DMS153 (cell line): ENCODE data around the gene LHFPL2.

ENCODE experiments used
- DNase-seq: peaks from one replicate; lab custom pipeline; 2025; lab: John Stamatoyannopoulos, UW

Gene LHFPL2

GRCh38 chr5:78544561-78545201, 103.9 kb downstream of the LHFPL2 start:
- DNase-seq = no peak

DNA sequence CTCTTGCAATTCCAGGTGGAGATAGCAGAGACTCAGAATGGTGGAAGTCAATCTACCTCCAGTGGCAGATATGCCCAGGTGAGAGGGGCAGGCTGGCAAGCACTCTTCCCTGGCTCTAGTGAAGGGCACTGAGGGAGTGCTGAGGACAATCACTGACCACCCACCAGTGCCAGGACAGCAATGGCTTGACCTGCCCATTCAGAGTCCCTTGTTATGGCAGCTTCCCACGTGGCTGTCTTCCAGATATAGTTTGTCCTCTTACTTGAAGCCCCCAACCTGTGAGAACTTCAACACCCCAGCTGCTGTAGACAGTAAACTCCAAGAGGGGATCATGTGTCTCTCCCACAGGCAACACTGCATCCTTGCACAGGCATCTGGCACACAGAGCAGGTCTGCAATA, 104.7 kb downstream of the LHFPL2 start:
- no peak for DNase-seq

- no peak for DNase-seq
Measured at GRCh38 chr5:78543292-78543691, 105.3 kb downstream of the LHFPL2 start.

DNA sequence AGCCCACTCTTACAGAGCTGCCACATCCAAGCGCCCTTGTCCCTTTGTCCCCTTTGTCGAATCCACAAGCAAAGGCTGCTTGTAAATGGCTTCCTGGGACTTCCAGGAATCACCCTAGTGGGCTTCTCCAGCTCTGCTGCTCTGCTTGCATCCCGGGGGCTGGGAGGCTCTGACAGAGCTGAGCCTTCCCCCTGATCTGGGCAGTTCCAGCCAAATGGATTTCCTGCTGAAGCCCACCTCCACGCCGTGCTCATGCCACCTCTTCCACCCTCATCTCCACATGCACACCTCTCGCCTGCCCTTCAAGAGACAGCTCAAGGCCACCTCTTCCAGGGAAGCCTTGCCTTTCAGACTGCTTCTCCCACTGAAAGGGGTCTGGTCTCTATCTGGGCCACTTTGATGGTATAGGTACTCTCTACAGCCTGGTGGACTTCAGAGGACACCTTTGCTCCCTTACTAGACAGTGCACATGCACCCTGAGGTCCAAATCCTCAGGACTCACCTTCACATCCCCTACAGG, 106.2 kb downstream of the LHFPL2 start:
- no peak for DNase-seq

DNA sequence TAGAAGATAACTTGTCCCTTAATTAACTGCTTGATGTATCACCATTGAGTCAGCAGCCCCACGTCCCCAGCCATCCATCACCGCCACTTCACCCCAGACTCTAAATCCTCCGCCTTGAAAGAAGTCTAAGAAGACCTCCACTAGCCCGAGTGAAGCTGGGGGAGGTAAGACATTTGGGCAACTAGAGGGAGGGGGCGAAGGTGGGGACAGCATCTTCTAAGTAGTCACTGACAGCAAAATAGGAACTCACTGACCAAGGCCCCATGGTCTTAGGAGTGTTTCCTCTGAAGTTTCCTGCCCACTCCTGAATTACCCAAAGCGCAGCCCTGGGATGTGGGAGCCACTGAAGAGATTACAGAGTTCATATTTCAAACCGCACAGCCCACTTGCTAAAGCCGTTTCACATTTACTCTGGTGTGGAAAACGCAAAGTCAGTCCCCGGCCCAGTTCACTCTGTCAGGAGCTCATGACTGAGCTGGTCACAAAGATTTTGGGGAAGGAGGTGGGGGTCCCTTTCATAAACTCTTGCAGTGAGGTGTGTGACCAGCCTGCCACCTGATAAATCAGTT, 107.4 kb downstream of the LHFPL2 start:
- no peak for DNase-seq

- no peak for DNase-seq
Measured at GRCh38 chr5:78540335-78541085, 108.1 kb downstream of the LHFPL2 start.

DNA sequence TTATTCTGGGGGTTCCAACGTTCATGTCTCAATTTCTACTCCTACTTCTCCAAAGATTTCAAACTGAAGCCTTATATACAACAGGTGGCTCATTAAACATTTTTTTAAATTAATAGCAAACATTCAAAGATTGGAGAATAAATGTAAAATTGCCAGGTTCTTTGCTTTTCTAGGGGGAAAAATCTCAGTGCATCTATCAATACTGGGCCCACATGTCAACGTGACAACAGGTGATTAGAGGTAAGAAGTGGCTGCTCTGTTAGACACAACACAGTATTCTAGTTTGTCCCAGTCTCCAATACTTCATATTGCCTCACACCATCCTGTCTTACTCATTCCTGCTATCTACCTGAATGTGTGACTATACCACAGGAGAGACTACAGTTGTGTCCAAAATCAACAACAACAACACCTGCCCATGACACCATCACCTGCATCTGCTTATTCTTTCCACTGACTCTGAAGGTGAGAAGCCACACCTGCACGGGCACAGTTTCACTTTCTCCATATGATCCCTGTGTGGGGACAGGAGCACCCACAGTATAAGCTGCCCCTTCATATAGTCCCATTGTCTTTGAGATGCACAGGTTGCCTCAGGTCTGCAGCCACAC, 110.2 kb downstream of the LHFPL2 start:
- DNase-seq = no peak

- no peak for DNase-seq
Measured at GRCh38 chr5:78537821-78538220, 110.8 kb downstream of the LHFPL2 start.

DNA sequence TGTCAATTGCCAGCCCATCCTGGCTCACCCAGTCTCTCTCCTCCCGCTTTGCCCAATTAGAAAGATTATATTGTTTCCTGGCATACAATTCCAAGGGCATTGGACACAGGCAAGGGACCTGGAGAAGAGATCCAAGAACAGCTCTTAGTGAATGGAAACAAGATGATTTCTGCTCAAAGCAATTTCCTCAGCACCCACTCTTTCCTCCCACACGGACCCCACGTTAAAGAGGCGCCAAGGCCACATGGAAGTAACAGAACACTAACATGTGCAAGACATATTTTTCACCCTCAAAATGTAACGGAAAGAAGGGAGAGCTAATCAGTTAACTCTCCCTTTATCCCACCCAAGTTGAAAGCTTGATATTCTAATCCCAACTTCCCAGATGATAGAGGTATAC, 111.2 kb downstream of the LHFPL2 start:
- no peak for DNase-seq

DNA sequence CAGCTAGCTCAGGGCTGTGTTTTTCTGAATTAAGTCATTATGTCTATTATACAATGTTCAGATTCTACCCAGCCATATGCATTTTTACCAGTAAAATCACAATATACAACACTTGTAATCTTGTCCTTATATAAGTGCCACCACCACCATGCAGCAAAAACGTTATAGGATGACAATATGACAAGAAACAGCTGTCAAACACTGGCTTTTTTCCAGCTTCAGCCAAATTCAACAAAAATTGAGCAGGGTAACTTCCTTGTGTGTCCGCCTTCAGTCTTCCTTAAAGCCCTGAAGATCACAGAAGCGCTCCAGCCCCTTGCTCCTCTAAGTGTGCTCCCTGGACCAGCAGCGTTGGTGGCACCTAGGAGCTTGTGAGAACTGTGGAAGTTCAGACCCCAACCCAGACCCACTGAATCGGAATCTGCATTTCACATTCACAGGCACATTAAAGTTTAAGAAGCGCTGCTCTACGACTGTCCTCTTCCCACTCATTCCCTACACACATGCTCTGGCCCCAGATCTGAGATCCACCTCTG, 111.8 kb downstream of the LHFPL2 start:
- no peak for DNase-seq

DNA sequence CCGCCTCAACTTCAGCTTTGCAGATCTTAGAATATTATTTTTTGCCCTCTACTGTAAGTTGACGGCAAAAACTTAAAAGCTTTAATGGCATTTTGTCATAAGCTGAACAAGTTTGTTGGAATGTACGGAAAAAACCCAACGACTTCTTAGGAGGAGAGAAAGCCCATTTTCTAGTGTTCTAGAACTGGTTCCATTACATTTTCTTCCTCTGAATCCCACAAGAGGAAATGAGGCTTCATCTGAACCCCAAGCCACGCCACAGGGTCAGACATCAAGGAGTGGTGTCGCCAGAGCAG, 113.7 kb downstream of the LHFPL2 start:
- no peak for DNase-seq

- no peak for DNase-seq
Measured at GRCh38 chr5:78534148-78534904, 114.2 kb downstream of the LHFPL2 start.

GRCh38 chr5:78533356-78533755, 115.2 kb downstream of the LHFPL2 start:
- no peak for DNase-seq

GRCh38 chr5:78530342-78531096, 118.1 kb downstream of the LHFPL2 start:
- DNase-seq = no peak

- no peak for DNase-seq
Measured at GRCh38 chr5:78527925-78528324, 120.6 kb downstream of the LHFPL2 start.

DNA sequence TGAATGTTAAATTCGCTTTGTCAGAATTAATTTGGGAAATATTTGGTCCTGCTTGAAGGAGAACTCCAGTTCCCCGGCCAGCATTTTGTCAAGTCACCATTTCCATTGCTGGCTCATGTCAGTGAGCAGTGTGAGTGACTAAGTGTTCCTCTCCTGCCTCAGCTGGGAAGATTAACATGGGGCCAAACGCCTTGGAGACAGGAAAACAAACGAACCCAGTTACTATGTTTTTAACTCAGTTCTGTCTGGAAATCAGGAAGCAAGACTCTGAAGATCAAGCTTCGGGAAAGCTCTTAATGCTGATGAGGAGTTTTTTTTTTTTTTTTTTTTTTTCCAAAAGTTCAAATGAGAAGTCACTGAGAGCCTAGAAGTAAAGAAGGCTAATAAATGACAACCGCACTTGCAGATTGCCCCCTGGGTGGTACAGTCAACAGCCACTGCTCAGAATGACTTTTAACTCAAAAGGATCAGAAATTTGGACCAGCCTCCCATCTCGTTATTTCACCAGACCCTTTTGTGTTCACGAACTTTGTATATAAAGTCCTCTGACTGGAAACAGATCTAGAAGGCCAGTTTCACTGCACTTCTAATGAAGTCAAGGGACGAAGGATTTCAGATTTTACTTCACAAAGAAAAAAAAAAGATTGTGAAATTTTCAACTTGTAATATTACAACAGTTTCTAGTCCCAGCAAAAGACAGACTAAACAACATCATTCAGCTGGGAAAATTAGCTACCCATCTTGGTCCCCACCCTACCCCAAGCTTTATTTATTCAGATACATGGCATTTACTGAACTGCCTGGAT, 121.3 kb downstream of the LHFPL2 start:
- DNase-seq = no peak

- DNase-seq = no peak
Measured at GRCh38 chr5:78526049-78526525, 122.5 kb downstream of the LHFPL2 start.

DNA sequence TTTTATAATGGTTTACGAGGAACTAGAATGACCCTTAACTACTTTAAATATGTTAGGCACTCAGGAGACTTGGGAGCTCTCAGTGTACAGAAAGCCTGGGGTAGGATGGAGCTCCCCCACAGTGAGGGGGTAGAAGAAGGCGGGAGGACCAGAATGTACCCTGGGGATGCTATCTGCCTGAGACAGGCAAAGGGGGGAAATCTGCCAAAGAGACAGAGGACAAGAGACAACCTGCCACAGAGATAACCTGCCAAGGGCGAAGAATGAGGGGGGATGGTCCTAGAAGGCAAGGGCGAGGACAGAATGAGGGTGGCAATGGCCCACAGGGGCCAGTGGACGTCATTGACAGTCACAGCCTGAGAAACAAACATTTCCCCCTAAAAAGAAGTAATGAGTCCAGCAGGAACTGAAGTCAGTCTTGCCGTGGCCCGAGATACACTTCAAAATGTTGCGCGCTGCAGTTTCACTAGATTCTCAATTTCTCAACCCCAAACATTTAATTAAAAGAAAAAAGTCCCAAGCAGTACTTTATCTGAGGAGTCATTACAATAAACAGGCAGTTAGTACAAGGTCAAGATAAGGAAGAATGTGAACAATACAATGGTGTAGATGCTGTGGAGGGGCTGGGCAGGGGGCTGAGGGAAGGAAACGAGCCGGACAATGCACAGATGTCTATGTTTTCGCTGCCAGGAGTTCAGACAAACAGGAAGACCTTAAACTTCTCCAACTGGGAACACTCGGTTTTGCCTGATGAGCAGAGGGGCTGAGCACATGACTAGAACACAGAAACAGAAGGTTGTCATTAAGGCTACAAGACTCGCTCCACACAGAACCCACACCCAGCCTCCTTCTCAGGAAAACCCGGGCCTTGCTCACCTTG, 125.0 kb downstream of the LHFPL2 start:
- no peak for DNase-seq
